Activated CD4-positive, alpha-beta memory T cell treated with anti-CD3 and anti-CD28 coated beads, Interleukin-2, amount 10 ng/mL, durations not matched to agents 7 days and 5 days (primary cell): ENCODE results near the gene TJP3. TPM values are rescaled to one million over a fixed set of nuclear protein-coding genes. Genes with fewer than 3 reads are reported as not detected.

ENCODE experiments used
- CTCF ChIA-PET: fragments of 350-600 bp; sonication (Branson Sonifier 250); formaldehyde crosslinking; loops from one replicate; lab custom pipeline; 2021; ENCODE audit warnings: antibody characterized with exemption, inconsistent platforms; lab: Charles Lee
- POLR2A ChIA-PET: fragments of 350-600 bp; sonication (Branson Sonifier 250); formaldehyde crosslinking; loops from one replicate; lab custom pipeline; 2021; ENCODE audit warnings: antibody characterized with exemption; lab: Charles Lee
- DNase-seq: peaks from one replicate; pipeline ENCODE4 v3.0.0-alpha.2; 2020
- H3K27ac Mint-ChIP-seq: one replicate; pipeline ENCODE4 v1.8.0; 2021; ENCODE audit warnings: mild to moderate bottlenecking, mixed read lengths
- H3K27me3 Mint-ChIP-seq: one replicate; pipeline ENCODE4 v1.8.0; 2021; ENCODE audit warnings: mixed read lengths
- H3K36me3 Mint-ChIP-seq: one replicate; pipeline ENCODE4 v1.8.0; 2021; ENCODE audit warnings: low read depth, mixed read lengths
- H3K4me1 Mint-ChIP-seq: one replicate; pipeline ENCODE4 v1.8.0; 2021; ENCODE audit warnings: mixed read lengths
- H3K4me3 Mint-ChIP-seq: one replicate; pipeline ENCODE4 v1.8.0; 2021; ENCODE audit warnings: mild to moderate bottlenecking, mixed read lengths
- H3K9me3 Mint-ChIP-seq: one replicate; pipeline ENCODE4 v1.8.0; 2021; ENCODE audit warnings: mixed read lengths
- total RNA-seq, 2 experiments: library from RNA; stranded (reverse); gene quantifications; one replicate each; pipeline ENCODE4 v1.2.3, GENCODE V29; 2021

The TJP3 gene
- total RNA-seq, 2 experiments from 2014 or later, result 1.4 to 1.7 TPM

DNA sequence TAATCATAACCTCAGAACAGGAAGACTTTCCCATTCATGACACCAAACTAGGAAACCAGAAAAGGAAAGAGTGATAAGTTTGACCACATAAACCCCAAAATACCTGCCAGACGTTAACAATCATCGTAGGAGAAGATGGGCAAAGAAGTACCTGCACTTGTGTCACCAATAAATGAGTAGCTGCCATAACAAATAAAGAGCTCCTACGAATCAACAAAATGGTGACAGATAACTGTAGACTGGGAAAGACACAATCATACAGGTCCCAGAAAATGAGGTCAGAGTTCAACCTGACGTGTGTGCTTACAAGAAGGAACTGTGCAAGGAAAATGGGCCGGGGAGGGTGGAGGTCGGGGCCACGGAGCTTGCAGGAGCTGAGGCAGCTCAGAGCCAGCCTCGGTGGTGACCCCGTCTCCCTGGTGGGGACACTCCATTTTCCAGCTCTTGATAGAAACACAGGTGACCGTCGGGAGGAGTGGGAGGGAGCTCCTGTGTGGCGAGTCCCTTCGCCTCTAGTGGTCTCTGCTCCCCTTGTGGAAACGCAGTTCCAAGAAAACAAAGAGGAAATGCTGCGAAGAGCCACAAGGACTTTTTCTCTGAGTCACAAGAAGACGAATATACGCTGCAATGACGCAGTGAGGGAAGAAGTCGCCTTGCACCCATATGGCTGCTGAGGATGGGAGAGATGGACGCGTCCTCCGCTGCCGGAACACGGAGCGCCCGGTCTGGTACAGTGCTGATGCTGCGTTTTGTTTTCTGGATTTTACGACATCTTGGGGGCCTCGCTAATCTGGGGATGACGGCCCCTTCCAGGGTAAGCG, 17.4 kb upstream of the TJP3 start:
- peaks cover 39% of the 10 kb centered on the region for H3K4me1 Mint-ChIP-seq
- DNase-seq, result no peak
- H3K27me3 Mint-ChIP-seq, result peaks cover 4% of the 10 kb centered on the region
- H3K9me3 Mint-ChIP-seq, result no peaks in the 10 kb centered on the region
- peaks cover 2% of the 10 kb centered on the region for H3K36me3 Mint-ChIP-seq
- CTCF ChIA-PET, result interaction anchor here (0.5 to 1.6 kb wide), 9 partner anchors 8 to 449 kb away, joined by 3 to 5 read pairs (median 3); partner anchors contain the start of gene TJP3
- H3K27ac Mint-ChIP-seq, result peak overlapping the region; percentile 24
- POLR2A ChIA-PET, result interaction anchor here (1.0 kb wide), 1 partner anchor 30 kb away, joined by 3 read pairs; no protein-coding TSS in a partner anchor
- H3K4me3 Mint-ChIP-seq, result no peak overlapping the region

DNA sequence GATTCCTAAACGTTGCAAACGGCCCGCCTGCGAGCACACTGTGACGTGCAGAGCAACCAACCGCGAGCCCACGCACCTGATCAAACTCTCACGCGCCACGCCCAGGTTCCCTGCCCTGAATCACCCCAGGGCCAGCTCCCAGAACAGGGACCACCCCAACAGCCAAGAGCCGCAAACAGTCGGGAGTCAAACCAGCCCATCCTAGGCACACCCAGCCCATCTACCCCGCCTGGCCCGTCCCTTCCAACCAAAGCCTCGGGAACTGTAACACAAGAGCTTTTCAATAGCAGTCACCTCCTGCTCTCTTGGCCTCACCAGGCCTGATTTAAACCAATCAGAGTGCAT, 16.8 kb upstream of the TJP3 start:
- Mint-ChIP-seq H3K27me3 (peaks cover 4% of the 10 kb centered on the region), H3K27ac (no peak overlapping the region), H3K4me3 (no peak overlapping the region), H3K36me3 (peaks cover 2% of the 10 kb centered on the region), H3K9me3 (no peaks in the 10 kb centered on the region), H3K4me1 (peaks cover 39% of the 10 kb centered on the region)
- no peak for DNase-seq
- POLR2A ChIA-PET, result no interaction called here
- CTCF ChIA-PET, result interaction anchor here (1.5 to 1.6 kb wide), 3 partner anchors 8 to 449 kb away, joined by 3 to 5 read pairs (median 3); no protein-coding TSS in a partner anchor

- H3K4me1 Mint-ChIP-seq, result peaks cover 39% of the 10 kb centered on the region
- H3K36me3 Mint-ChIP-seq, result peaks cover 2% of the 10 kb centered on the region
- no peak overlapping the region for H3K4me3 Mint-ChIP-seq
- DNase-seq, result no peak
- ChIA-PET CTCF (interaction anchor here (1.1 to 1.3 kb wide), 2 partner anchors 71 to 130 kb away, joined by 5 to 6 read pairs; partner anchors contain the start of gene MRPL54), POLR2A (no interaction called here)
- no peak overlapping the region for H3K27ac Mint-ChIP-seq
- no peaks in the 10 kb centered on the region for H3K9me3 Mint-ChIP-seq
- peaks cover 4% of the 10 kb centered on the region for H3K27me3 Mint-ChIP-seq
Observed at GRCh38 chr19:3691726-3692125, 16.5 kb upstream of the TJP3 start.

DNA sequence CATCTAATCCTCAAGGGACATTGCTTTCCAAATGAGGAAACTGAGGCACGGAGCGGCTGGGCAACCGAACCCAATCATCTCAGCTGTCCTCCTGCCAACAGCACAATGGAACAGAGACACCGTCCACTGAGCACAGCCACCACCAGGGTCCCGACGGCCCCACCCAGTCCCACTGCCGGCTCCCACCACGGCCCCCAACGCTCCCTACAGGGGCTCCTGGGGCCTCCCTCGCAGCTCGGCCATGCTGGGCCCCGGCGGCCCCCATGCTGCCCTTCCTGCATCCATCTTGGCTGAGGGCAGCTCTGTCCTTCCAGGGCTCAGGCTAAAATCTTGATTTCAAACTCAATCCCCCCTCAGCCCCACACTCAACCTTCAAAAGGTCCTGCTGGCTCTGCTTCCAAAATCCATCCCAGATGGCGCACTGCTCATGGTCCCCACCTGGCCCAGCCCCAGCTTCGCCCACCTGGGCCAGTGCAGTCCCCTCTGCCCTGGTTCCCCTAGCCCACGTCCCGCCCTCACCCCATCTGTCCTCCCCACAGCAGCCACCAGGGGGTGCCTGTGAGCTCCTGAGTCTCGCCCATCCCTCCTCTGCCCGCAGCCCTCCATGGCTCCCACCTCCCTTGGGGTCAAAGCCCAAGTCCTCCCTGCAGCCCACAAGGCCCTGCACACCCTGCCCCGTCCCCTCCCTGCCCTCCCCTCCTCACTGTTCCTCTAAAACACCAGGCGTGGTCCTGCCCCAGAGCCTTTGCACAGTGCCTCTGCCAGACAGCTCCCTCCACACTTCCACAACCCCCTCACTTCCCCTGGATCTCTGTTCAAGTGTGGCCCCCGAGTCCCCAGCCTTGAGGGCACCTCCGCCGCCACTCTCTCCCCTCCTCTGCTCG, 15.8 kb upstream of the TJP3 start:
- ChIA-PET POLR2A (no interaction called here), CTCF (interaction anchor here (0.9 to 1.3 kb wide), 3 partner anchors 10 to 130 kb away, joined by 4 to 6 read pairs (median 5); partner anchors contain the start of gene MRPL54)
- Mint-ChIP-seq H3K9me3 (no peaks in the 10 kb centered on the region), H3K36me3 (peaks cover 2% of the 10 kb centered on the region), H3K4me3 (no peak overlapping the region), H3K27me3 (peaks cover 4% of the 10 kb centered on the region), H3K27ac (no peak overlapping the region), H3K4me1 (peaks cover 33% of the 10 kb centered on the region)
- peak; percentile 50 for DNase-seq

- no peak overlapping the region for H3K27ac Mint-ChIP-seq
- peaks cover 2% of the 10 kb centered on the region for H3K36me3 Mint-ChIP-seq
- no peak for DNase-seq
Observed at GRCh38 chr19:3693025-3693925, 14.9 kb upstream of the TJP3 start.

DNA sequence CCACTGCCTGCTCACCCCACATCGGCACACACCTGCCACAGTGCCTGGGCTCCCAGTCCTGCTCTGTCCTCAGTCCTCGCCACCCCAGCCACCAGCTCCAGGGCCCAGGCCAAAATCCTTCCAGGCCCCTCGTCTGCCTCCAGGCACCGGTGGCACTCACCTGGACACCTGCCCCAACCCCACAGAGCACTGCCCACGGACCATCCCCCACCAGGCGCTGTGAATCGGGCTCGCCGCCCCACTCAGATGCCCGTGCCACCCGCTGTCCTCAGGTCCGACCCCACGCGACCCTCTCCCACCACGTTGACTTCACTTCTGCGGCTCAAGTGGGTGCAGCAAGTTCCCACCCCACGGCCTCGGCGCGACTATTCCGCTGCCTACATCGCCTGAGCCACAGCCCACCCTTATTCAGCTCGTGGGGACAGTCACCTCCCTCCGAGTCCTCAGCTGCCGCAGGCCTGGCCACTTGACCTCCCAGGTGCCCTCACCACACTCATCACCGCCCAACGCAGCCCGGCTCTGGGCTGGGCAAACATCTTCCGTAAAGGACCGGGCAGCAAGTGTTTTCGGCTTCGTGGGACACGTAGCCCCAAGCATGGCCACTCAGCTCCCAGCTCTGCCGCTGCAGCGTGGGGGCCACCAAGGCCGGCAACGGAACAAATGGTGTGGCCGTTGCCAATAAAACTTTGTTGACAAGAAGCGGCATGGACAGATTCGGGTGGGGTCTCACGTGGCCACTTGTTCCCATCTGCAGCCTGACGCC, 13.6 kb upstream of the TJP3 start:
- Mint-ChIP-seq H3K27me3 (peaks cover 2% of the 10 kb centered on the region), H3K9me3 (no peaks in the 10 kb centered on the region), H3K36me3 (peaks cover 2% of the 10 kb centered on the region), H3K4me1 (peaks cover 37% of the 10 kb centered on the region), H3K4me3 (no peak overlapping the region), H3K27ac (no peak overlapping the region)
- no peak for DNase-seq
- CTCF ChIA-PET, result no interaction called here
- POLR2A ChIA-PET, result no interaction called here

More at GRCh38 chr19:3693025-3693925, 14.9 kb upstream of the TJP3 start:
- Mint-ChIP-seq H3K4me1 (peaks cover 33% of the 10 kb centered on the region), H3K27me3 (peaks cover 4% of the 10 kb centered on the region), H3K4me3 (no peak overlapping the region), H3K9me3 (no peaks in the 10 kb centered on the region)
- POLR2A ChIA-PET, result no interaction called here
- CTCF ChIA-PET, result interaction anchor here (0.9 to 1.3 kb wide), 3 partner anchors 9 to 129 kb away, joined by 4 to 6 read pairs (median 5); partner anchors contain the start of gene MRPL54

DNA sequence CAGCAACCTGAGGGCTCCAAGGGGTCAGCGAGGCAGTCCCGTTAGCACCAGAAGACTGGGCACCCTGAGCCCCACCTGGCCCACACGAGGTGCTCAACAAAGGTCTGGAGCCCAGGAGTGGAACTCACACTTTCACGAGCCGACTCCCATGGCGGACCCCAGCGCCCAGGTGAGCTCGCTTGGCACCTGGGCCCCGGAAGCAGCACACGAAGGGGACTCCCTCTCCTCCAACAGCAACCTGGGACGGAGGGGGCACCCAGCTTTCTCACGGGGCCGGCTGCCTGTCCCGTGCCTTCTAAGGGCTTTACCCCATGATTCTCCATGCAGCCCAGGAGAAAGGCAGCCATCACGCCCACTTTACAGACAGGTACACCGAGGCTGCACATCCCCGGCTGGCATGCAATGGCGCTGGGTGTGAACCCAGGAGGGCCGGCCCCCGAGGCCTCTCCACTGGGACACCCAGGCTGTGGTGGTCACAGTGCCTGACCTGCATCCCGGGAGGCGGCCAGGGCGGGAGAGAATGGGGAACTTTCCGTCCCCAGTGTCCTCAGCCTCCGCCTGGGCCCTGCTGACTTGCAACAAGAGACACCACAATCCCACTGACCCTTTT, 13.0 kb upstream of the TJP3 start:
- no peak overlapping the region for H3K4me3 Mint-ChIP-seq
- no peaks in the 10 kb centered on the region for H3K9me3 Mint-ChIP-seq
- H3K36me3 Mint-ChIP-seq, result peaks cover 2% of the 10 kb centered on the region
- POLR2A ChIA-PET, result no interaction called here
- DNase-seq, result no peak
- H3K27me3 Mint-ChIP-seq, result no peaks in the 10 kb centered on the region
- CTCF ChIA-PET, result no interaction called here
- peaks cover 30% of the 10 kb centered on the region for H3K4me1 Mint-ChIP-seq
- no peak overlapping the region for H3K27ac Mint-ChIP-seq

- no peak overlapping the region for H3K27ac Mint-ChIP-seq
- ChIA-PET POLR2A (interaction anchor here (1.1 kb wide), 1 partner anchor 10 kb away, joined by 3 read pairs; no protein-coding TSS in a partner anchor), CTCF (no interaction called here)
- H3K9me3 Mint-ChIP-seq, result no peaks in the 10 kb centered on the region
- H3K4me1 Mint-ChIP-seq, result peaks cover 26% of the 10 kb centered on the region
- H3K27me3 Mint-ChIP-seq, result no peaks in the 10 kb centered on the region
- DNase-seq, result no peak
- no peak overlapping the region for H3K4me3 Mint-ChIP-seq
- no peaks in the 10 kb centered on the region for H3K36me3 Mint-ChIP-seq
Observed at GRCh38 chr19:3695986-3696659, 12.1 kb upstream of the TJP3 start.

- H3K4me3 Mint-ChIP-seq, result no peak overlapping the region
- ChIA-PET POLR2A (interaction anchor here (1.1 kb wide), 1 partner anchor 10 kb away, joined by 3 read pairs; no protein-coding TSS in a partner anchor), CTCF (no interaction called here)
- H3K36me3 Mint-ChIP-seq, result no peaks in the 10 kb centered on the region
- no peaks in the 10 kb centered on the region for H3K27me3 Mint-ChIP-seq
- H3K27ac Mint-ChIP-seq, result no peak overlapping the region
- no peaks in the 10 kb centered on the region for H3K9me3 Mint-ChIP-seq
- H3K4me1 Mint-ChIP-seq, result peaks cover 20% of the 10 kb centered on the region
- DNase-seq, result no peak
Observed at GRCh38 chr19:3696660-3696995, 11.6 kb upstream of the TJP3 start.

- CTCF ChIA-PET, result no interaction called here
- Mint-ChIP-seq H3K9me3 (no peaks in the 10 kb centered on the region), H3K4me3 (no peak overlapping the region), H3K27me3 (no peaks in the 10 kb centered on the region), H3K36me3 (no peaks in the 10 kb centered on the region), H3K4me1 (peaks cover 20% of the 10 kb centered on the region), H3K27ac (no peak overlapping the region)
- no peak for DNase-seq
- POLR2A ChIA-PET, result interaction anchor here (0.9 to 1.1 kb wide), 2 partner anchors 9 to 11 kb away, joined by 3 read pairs; no protein-coding TSS in a partner anchor
Observed at GRCh38 chr19:3697094-3697493, 11.1 kb upstream of the TJP3 start.
